Measurements from ENCODE around the gene EPB41L5.

DNA sequence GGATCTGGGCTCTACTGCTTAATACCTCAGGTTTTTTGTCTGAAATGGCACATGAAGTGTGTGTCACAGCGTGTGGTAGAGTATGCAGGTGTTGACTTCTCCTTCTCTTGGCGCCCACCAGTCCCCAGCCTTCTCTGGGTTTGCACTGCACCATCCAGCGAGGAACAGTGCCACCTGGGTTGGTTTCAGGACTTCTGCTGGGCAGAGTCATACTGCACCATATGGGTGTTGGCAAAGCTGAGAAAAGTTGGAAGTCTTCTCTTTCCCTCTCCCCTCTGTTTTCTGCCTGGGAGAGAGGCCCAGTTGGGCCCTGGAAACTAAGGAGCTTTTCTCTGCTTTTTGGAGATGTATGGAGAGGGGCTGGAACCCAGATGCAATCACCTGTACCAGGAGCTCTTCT is 166.5 kb downstream of the EPB41L5 start:
- TF ChIP-seq, protein P1, sequence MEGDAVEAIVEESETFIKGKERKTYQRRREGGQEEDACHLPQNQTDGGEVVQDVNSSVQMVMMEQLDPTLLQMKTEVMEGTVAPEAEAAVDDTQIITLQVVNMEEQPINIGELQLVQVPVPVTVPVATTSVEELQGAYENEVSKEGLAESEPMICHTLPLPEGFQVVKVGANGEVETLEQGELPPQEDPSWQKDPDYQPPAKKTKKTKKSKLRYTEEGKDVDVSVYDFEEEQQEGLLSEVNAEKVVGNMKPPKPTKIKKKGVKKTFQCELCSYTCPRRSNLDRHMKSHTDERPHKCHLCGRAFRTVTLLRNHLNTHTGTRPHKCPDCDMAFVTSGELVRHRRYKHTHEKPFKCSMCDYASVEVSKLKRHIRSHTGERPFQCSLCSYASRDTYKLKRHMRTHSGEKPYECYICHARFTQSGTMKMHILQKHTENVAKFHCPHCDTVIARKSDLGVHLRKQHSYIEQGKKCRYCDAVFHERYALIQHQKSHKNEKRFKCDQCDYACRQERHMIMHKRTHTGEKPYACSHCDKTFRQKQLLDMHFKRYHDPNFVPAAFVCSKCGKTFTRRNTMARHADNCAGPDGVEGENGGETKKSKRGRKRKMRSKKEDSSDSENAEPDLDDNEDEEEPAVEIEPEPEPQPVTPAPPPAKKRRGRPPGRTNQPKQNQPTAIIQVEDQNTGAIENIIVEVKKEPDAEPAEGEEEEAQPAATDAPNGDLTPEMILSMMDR (IDR thresholded peaks at IDR 0.05; ENCODE audit: extremely low read depth in 1 of 2, insufficient read depth in 1 of 2, low read depth in 1 of 2, low read length in 2 of 2): no peak
- no peak for TF ChIP-seq GATA2 (IDR thresholded peaks at IDR 0.05; ENCODE audit: insufficient read depth, insufficient read length, low read depth, low read length)
- TF ChIP-seq EZH2 (IDR thresholded peaks at IDR 0.05; ENCODE audit: borderline replicate concordance, low read depth, low read length, severe bottlenecking): no peak
- no peak for TF ChIP-seq MYC (IDR thresholded peaks at IDR 0.05; ENCODE audit: low read depth, low read length)
- TF ChIP-seq POLR2A (IDR thresholded peaks at IDR 0.05; ENCODE audit: low read depth, low read length): no peak
- no peak for TF ChIP-seq JUN (IDR thresholded peaks at IDR 0.05; ENCODE audit: borderline replicate concordance, insufficient read depth, insufficient read length, low read depth)
- TF ChIP-seq POLR2AphosphoS5 (IDR thresholded peaks at IDR 0.05; ENCODE audit: insufficient read depth, low read depth, low read length): no peak
